GM18951 (cell line): ENCODE data around the gene ALDH4A1.
"Not testable (repeated sequence)": the region's sequence is repeated elsewhere in the genome, so short reads cannot be mapped to it uniquely, and the experiment has no call there.

ENCODE experiments used
- POLR2A ChIP-seq: IDR thresholded peaks from 4 replicates; pipeline ENCODE4 v1.6.1; 2011; ENCODE audit warnings: mild to moderate bottlenecking; ENCODE audit not compliant: insufficient read length, insufficient read depth; ENCODE audit errors: extremely low read depth
- in situ Hi-C: fragments of 300-500 bp; cut with MboI; formaldehyde crosslinking; loops from one replicate; pipeline ENCODE4 v1.12.0; 2022; ENCODE audit warnings: low sequenced_read_pairs, mixed read lengths, inconsistent platforms; ENCODE audit not compliant: unreplicated experiment

ALDH4A1 gene

DNA sequence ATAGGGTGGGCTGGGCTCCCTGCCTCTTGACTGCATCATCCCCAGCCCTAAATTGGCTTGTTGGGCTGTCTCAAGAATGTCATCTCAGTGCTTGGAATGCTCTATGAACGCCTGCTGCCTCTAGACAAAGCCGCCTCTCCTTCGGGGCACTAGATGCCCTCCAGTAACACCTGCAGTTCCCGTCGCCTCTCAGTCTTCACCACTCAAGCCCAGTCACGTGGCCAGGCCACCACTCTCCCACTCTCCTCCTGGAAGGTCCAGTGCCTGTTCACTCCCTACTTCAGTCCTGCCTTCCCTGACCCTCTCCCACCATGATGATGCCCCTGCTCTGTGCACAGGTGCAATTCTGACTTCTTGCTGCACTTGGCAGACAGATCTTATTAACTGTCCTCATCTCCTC lies 49.9 kb downstream of the ALDH4A1 start:
- in situ Hi-C loops: no loop called here
- TF ChIP-seq POLR2A: no peak

DNA sequence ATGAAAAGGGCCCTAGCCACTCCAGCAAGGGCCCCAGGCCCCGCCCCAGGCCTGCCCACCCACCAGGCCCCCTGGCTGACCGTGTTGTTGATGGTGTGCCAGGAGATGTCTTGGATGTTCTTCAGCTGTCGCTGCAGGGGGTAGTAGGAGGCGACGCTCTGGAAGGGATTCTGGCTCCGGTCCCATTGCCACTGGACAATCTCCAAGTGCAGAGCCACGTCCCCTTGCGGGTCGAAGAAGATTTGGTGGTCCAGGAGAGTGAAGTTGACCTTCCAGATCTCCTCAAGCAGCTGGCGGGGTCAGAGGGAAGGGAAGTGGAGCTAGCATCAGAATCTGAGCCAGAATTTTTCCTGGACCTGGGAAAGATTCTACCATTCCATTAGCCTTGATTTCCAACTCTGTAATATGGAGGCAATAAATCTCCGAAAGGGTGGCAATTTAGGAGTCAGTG lies 53.1 kb downstream of the ALDH4A1 start:
- in situ Hi-C loops: no loop called here
- no peak for TF ChIP-seq POLR2A

DNA sequence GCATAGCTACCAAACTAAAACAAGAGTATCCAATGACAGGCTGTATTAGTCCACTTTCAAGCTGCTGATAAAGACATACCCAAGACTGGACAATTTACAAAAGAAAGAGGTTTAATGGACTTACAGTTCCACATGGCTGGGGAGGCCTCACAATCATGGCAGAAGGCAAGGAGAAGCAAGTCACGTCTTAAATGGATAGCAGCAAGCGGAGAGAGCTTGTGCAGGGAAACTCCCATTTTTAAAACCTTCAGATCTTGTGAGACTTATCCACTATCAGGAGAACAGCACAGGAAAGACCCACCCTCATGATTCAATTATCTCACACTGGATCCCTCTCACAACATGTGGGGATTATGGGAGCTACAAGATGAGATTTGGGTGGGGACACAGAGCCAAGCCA lies 54.6 kb downstream of the ALDH4A1 start:
- in situ Hi-C loops: not testable (repeated sequence)

DNA sequence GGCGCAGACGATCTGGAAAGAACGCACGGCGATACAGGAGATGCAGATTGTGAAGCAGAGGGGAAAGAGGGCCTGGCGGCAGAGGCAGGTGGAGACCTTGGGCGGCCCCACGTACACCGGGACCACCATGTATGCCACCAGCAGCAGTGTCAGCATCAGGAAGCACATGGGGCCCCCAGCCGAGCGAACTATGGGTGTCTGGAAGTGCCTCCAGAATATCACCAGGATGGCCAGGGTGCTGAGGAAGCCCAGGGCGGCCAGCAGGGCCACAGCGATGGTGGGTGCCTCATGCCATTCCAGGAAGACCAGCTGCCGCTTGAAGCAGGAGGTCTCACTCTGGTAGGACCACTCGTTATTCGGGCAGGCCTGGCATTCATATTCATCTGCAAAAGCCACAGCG lies 62.2 kb downstream of the ALDH4A1 start:
- TF ChIP-seq POLR2A: no peak
- in situ Hi-C loops: no loop called here

DNA sequence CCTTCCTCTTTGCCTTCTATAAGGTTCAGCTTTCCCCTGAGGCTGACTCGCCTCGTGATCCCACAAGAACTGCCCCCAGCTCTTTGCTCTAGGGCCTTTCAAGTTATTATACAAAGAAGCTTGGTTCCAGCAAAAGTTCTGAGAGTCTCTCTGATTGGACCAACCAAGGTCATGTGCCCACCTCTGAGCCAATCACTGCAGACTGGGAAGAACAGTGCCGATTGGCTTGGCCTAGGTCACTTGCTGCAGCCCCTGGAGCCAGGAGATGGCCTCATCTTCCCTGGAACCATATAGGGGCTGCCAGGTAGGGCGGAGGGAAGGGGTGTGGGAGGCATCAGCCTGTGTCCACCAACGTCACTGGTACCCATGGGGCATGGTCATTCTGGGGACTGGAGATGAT lies 65.7 kb downstream of the ALDH4A1 start:
- in situ Hi-C loops: no loop called here
- no peak for TF ChIP-seq POLR2A

DNA sequence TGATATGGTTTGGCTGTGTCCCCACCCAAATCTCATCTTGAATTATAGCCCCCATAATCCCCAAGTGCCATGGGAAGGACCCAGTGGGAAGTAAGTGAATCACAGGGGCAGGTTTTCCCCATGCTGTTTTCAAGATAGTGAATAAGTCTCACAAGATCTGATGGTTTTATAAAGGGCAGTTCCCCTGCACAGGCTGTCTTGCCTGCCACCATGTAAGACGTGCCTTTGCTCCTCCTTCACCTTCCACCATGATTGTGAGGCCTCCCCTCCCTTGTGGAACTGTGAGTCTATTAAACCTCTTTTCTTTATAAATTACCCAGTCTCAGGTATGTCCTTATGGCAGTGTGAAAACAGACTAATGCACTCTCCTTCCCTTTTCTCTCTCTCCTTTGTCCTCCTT lies 70.0 kb downstream of the ALDH4A1 start:
- in situ Hi-C loops: not testable (repeated sequence)

DNA sequence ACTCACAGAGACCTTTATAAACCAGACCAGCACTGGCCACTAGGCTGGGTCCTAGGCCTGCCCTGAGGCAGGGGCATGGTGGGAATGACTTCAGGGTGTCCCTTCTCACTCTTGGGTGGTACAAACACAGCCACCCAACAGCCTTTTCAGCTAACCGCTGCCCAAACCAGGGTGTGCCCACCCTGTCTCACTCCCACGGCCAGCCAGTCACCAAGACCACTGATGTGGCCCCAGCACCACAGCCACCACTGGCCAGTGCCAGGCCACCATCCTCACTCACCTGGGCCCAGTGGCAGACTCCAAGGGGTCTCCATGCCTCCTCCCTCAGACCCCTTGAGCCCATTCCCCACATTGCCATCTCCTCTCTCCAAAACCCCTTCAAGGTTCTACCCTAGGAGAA lies 70.7 kb downstream of the ALDH4A1 start:
- no peak for TF ChIP-seq POLR2A
- in situ Hi-C loops: no loop called here

DNA sequence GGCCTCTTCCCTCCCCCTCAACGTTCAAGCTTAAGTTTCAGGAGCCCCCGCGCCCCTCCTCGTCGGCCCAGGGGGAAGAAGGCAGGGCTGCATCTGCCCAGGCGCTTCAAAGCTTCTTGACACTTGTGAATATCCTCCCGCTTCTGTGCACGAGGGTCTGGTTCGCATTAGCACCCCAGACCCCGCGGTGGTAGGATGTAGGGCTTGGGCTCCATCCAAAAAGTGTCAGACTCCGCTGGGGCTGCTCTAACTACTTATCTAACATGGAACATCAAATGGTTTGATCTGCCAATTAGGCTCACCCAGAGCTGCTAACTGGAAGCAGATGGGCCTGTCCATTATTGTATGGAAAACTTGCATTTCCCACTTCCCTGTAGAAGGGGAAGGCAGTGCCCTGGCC lies 71.8 kb downstream of the ALDH4A1 start:
- in situ Hi-C loops: no loop called here
- no peak for TF ChIP-seq POLR2A

DNA sequence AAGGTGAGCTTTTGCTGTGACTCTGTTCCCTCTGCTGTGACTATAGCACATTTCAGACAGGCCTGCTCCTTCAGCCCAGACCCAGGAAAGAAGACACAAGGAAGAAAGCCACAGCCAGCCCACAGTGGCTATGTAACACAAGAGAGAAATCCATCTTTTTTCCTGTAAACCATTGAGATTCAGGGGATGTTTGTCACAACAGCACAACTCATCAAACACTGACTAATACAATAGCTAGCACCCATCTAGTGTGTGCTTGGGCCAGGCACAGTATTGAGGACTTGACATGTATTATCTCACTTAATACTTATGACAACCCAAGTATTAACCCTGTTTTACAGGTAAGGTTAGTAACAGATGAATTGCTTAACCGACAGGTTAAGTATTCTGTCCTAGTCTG lies 72.7 kb downstream of the ALDH4A1 start:
- in situ Hi-C loops: no loop called here
- no peak for TF ChIP-seq POLR2A

DNA sequence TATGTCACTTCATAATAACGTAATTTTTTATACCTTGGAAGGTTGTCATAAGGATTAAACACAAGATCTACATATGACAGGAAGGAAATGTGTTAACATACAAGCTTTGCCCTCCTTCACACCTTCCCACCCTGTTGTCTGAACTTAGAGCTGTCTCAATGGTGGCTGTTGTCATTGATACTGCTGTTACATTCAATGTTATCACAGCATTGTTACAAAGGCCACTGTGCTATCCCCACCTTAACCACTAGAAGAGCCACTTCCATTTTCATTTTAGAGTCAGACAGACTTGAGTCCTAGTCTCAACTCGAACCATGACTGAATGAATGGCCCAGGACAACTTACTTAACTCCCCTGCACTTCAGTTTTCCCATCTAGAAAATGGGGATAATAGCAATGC lies 74.1 kb downstream of the ALDH4A1 start:
- in situ Hi-C loops: no loop called here
- TF ChIP-seq POLR2A: no peak

DNA sequence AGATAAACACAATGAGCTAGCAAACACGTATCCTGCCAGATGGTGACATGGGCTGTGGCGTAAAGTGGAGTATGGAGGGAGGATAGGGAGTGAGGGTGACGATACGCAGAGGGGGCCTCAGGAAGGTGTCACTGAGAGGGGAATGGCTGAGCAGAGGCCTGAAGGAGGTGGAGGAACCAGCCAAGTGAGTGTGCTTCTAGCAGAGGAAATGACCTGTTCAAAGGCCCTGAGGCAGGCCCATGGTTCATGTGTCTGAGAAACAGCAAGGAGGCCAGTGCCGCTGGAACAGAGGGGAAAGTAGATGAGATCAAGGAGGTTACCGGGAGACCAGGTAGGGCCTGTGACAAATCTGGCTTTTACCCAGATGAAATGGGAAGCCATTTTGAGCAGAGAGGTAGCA lies 78.9 kb downstream of the ALDH4A1 start:
- in situ Hi-C loops: loop anchor here (25.0 kb wide), 1 partner anchor 211 kb away; no protein-coding TSS in a partner anchor
- no peak for TF ChIP-seq POLR2A
